ENCODE measurements around the gene RTBDN. TPM values are rescaled to one million over a fixed set of nuclear protein-coding genes. Genes with fewer than 3 reads are reported as not detected.

Gene RTBDN
- total RNA-seq, 1 donor from 2014 or later, result not detected

- peaks cover 12% of the 10 kb centered on the region for H3K36me3 Mint-ChIP-seq (ENCODE audit: low read depth)
Measured at GRCh38 chr19:12873891-12874745, 39.7 kb upstream of the RTBDN start.

GRCh38 chr19:12872941-12873890, 38.8 kb upstream of the RTBDN start:
- H3K4me1 Mint-ChIP-seq (ENCODE audit: low read depth), result no peaks in the 10 kb centered on the region
- no peak overlapping the region for H3K27ac Mint-ChIP-seq (ENCODE audit: unreplicated experiment)
- peaks cover 8% of the 10 kb centered on the region for H3K36me3 Mint-ChIP-seq (ENCODE audit: low read depth)
- H3K4me3 Mint-ChIP-seq (ENCODE audit: unreplicated experiment), result no peak overlapping the region
- TF ChIP-seq CTCF (IDR thresholded peaks at IDR 0.05), result no peak
- H3K27me3 Mint-ChIP-seq (ENCODE audit: low read depth), result no peaks in the 10 kb centered on the region
- H3K9me3 Mint-ChIP-seq (ENCODE audit: low read depth), result peaks cover 3% of the 10 kb centered on the region
- DNase-seq (ENCODE audit: low spot score), result no peak

More at GRCh38 chr19:12873891-12874745, 39.7 kb upstream of the RTBDN start:
- Mint-ChIP-seq H3K9me3 (ENCODE audit: low read depth) (peaks cover 3% of the 10 kb centered on the region), H3K27me3 (ENCODE audit: low read depth) (no peaks in the 10 kb centered on the region), H3K4me1 (ENCODE audit: low read depth) (no peaks in the 10 kb centered on the region), H3K27ac (ENCODE audit: unreplicated experiment) (no peak overlapping the region), H3K4me3 (ENCODE audit: unreplicated experiment) (no peak overlapping the region)
- no peak for TF ChIP-seq CTCF (IDR thresholded peaks at IDR 0.05)
- DNase-seq (ENCODE audit: low spot score), result no peak

GRCh38 chr19:12872255-12872654, 37.9 kb upstream of the RTBDN start:
- no peak overlapping the region for H3K27ac Mint-ChIP-seq (ENCODE audit: unreplicated experiment)
- H3K27me3 Mint-ChIP-seq (ENCODE audit: low read depth), result no peaks in the 10 kb centered on the region
- H3K4me1 Mint-ChIP-seq (ENCODE audit: low read depth), result no peaks in the 10 kb centered on the region
- no peak for TF ChIP-seq CTCF (IDR thresholded peaks at IDR 0.05)
- peaks cover 5% of the 10 kb centered on the region for H3K36me3 Mint-ChIP-seq (ENCODE audit: low read depth)
- H3K9me3 Mint-ChIP-seq (ENCODE audit: low read depth), result peaks cover 3% of the 10 kb centered on the region
- DNase-seq (ENCODE audit: low spot score), result no peak
- H3K4me3 Mint-ChIP-seq (ENCODE audit: unreplicated experiment), result no peak overlapping the region

GRCh38 chr19:12871681-12872080, 37.3 kb upstream of the RTBDN start:
- Mint-ChIP-seq H3K27ac (ENCODE audit: unreplicated experiment) (no peak overlapping the region), H3K4me1 (ENCODE audit: low read depth) (peaks cover 3% of the 10 kb centered on the region), H3K27me3 (ENCODE audit: low read depth) (no peaks in the 10 kb centered on the region), H3K4me3 (ENCODE audit: unreplicated experiment) (no peak overlapping the region), H3K9me3 (ENCODE audit: low read depth) (peaks cover 3% of the 10 kb centered on the region), H3K36me3 (ENCODE audit: low read depth) (peaks cover 5% of the 10 kb centered on the region)
- no peak for DNase-seq (ENCODE audit: low spot score)
- no peak for TF ChIP-seq CTCF (IDR thresholded peaks at IDR 0.05)

GRCh38 chr19:12868540-12869112, 34.2 kb upstream of the RTBDN start:
- peaks cover 3% of the 10 kb centered on the region for H3K4me1 Mint-ChIP-seq (ENCODE audit: low read depth)
- H3K27ac Mint-ChIP-seq (ENCODE audit: unreplicated experiment), result no peak overlapping the region
- no peak overlapping the region for H3K4me3 Mint-ChIP-seq (ENCODE audit: unreplicated experiment)
- peaks cover 3% of the 10 kb centered on the region for H3K9me3 Mint-ChIP-seq (ENCODE audit: low read depth)
- peaks cover 2% of the 10 kb centered on the region for H3K36me3 Mint-ChIP-seq (ENCODE audit: low read depth)
- TF ChIP-seq CTCF (IDR thresholded peaks at IDR 0.05), result no peak
- peaks cover 6% of the 10 kb centered on the region for H3K27me3 Mint-ChIP-seq (ENCODE audit: low read depth)
- no peak for DNase-seq (ENCODE audit: low spot score)

Measured in chondrocyte (in vitro differentiated cells).